AG09319 (cell line): Measurements from ENCODE around the gene HDAC8.
"Not testable (repeated sequence)": the region's sequence is repeated elsewhere in the genome, so short reads cannot be mapped to it uniquely, and the experiment has no call there.

Experiments
- DNase-seq: peaks from one replicate; pipeline ENCODE4 v3.0.0-alpha.2; 2010; ENCODE audit warnings: low read depth; ENCODE audit errors: extremely low read depth
- CTCF ChIP-seq: IDR thresholded peaks from 2 replicates; pipeline ENCODE4 v1.5.1; 2011; ENCODE audit warnings: low read depth, mild to moderate bottlenecking, inconsistent platforms, low read length, moderate library complexity

HDAC8 gene

GRCh38 chrX:72532366-72532765 is 40.3 kb downstream of the HDAC8 start:
- no peak for DNase-seq
- no peak for TF ChIP-seq CTCF

DNA sequence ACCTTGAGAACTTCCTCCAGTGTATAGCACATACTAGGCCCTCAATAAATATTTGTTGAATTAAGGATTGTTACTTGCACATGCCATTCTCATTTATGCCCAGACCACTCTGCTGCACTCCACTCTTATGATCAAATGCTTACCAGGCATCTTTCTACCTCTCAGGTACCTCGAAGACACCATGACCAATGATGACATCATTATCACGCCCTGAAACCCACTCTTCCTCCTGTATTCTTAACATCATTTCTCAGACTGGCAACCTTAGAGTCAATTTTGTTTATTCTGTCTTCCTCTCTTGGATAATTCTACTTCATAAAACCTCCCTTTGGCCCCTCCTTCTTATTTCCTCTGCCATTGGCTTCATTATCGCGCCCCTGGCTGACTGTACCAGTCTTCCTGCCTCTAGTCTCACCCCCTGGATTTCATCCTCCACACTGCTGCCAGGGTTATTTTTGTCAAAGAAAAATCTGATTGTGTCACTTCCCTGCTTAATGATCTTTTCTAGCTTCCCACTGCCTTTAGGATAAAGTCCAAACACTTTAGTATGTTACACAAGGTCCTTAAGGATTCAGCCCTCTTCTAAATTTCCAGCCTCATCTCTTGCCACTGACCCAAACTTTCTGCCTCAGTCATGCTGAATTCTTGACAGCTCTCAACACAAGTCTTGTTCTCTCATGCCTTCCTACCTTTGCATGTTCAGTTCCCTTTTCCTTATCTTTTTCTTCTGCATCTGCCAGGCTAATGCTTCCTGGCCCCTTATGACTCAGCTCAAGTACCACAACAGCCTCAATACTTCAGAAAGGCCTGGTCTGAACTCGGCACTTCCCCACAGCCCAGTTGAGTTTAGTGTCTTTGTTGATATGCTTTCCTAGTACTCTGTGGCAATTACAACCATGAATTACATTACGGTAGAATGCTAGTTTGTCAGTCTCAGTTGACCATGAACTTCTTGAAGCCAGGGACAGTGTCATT is 45.8 kb downstream of the HDAC8 start:
- no peak for TF ChIP-seq CTCF
- DNase-seq = no peak

DNA sequence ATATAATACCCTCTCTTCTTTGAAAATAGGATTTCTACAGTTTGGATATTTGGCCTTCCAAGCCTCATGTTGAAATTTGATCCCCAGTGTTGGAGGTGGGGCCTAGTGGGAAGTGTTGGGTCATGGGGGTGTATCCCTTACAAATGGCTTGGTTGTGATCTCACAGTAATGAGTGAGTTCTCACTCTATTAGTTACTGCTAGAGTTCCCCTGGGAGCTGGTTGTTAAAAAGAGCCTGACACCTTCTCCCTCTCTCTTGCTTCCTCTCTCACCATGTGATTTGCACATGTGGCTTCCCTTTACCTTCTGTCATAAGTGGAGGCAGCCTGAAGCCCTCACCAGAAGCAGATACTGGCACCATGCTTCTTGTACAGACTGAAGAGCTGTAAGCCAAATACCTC is 73.9 kb downstream of the HDAC8 start:
- no peak for DNase-seq
- no peak for TF ChIP-seq CTCF

- TF ChIP-seq CTCF = no peak
- no peak for DNase-seq
Measured at GRCh38 chrX:72495046-72495445, 77.6 kb downstream of the HDAC8 start.

DNA sequence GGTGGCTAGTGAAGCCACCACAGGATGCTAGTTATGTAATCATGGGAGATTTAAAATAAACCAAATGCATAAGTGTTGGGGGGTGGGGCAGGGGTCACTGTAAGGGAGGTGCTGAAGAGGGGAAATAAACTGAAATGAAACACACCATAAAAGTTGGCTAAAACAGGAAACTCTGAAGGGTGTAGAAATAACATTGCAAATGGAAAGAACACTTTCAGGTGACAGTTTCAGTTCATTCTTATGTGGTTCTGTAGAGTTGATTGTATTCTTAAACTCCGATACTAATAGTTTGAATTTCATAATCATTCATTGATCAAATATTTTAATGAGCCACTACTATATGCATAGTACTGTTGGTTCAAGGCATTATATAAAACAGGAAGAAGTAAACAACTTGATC is 80.1 kb downstream of the HDAC8 start:
- no peak for TF ChIP-seq CTCF
- no peak for DNase-seq

- not testable (repeated sequence) for DNase-seq
Measured at GRCh38 chrX:72490221-72490620, 82.4 kb downstream of the HDAC8 start.

DNA sequence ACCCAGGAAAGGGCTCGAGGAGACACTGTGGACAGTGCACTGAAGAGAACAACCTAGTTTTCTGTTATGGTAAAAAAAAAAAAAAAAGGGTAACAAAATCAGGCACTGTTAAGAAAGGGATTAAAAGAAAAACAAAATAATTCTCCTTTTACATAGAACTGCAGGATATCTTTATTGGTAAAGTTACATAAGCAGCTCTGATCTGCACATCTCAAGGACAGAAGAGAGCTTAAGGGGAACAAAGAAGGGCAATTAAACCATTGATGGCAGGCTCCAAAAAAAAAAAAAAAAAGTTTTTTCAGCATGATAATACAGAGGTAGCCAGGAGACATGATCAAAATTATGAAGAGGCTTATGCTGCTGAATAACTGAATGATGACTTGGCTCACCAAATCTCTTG is 85.0 kb downstream of the HDAC8 start:
- DNase-seq = no peak
- no peak for TF ChIP-seq CTCF
